ENCODE measurements around the gene FLAD1. TPM values are rescaled to one million over a fixed set of nuclear protein-coding genes. Genes with fewer than 3 reads are reported as not detected.

The FLAD1 gene
- total and polyA plus RNA-seq, 2 experiments from 2014 or later = 74.5 to 75.0 TPM

- TF ChIP-seq JUNB (IDR thresholded peaks at IDR 0.05; ENCODE audit: unreplicated experiment) (no peak), ZNF114 (CRISPR knock-in tag; IDR thresholded peaks at IDR 0.05) (no peak), NANOG (IDR thresholded peaks at IDR 0.05; ENCODE audit: borderline replicate concordance) (no peak), CREB1 (CRISPR knock-in tag; IDR thresholded peaks at IDR 0.05; ENCODE audit: low read depth) (no peak), EZH2 (IDR thresholded peaks at IDR 0.05; ENCODE audit: low read depth, unreplicated experiment) (no peak), STAT1 (IDR thresholded peaks at IDR 0.05; ENCODE audit: unreplicated experiment) (no peak), CTCF (conservative IDR thresholded peaks at IDR 0.05; ENCODE audit: low read depth in 2 of 2) (no peak), EZH2phosphoT487 (IDR thresholded peaks at IDR 0.05; ENCODE audit: unreplicated experiment) (no peak), POLR2AphosphoS5 (IDR thresholded peaks at IDR 0.05; ENCODE audit: low read depth) (no peak)
These were observed 26.0 kb upstream of the FLAD1 start (continued) for GRCh38 chr1:154957091-154957657.

- H3K36me3 ChIP-seq (ENCODE audit: insufficient read depth) = 0 out of 2 replicates have a peak, but pooled peaks cover 2% of the 10 kb centered on the region
- H3K27me3 ChIP-seq (ENCODE audit: insufficient read depth) = no peaks in the 10 kb centered on the region
- Mint-ChIP-seq H3K4me1 (peaks cover 66% of the 10 kb centered on the region), H3K36me3 (ENCODE audit: low read depth) (peaks cover 33% of the 10 kb centered on the region), H3K27ac (no peak overlapping the region), H3K4me3 (no peak overlapping the region; the same call in 2 of the 3 replicates), H3K9me3 (no peaks in the 10 kb centered on the region), H3K27me3 (ENCODE audit: insufficient read depth, low read depth, poor library complexity) (peaks cover 37% of the 10 kb centered on the region)
- H3F3A ChIP-seq (replicated peaks; ENCODE audit: low read depth) = peaks cover 34% of the 10 kb centered on the region
- no peak overlapping the region for H3K4me3 ChIP-seq
- peaks cover 13% of the 10 kb centered on the region for H3K79me2 ChIP-seq (replicated peaks; ENCODE audit: insufficient read depth)
- no peak overlapping the region for H3K27ac ChIP-seq (ENCODE audit: low read depth)
- no peak overlapping the region for H2AFZ ChIP-seq
- no peaks in the 10 kb centered on the region for H3K9me2 ChIP-seq (ENCODE audit: insufficient read depth)
- H4K20me1 ChIP-seq (replicated peaks; ENCODE audit: insufficient read depth) = peaks cover 19% of the 10 kb centered on the region
- no peak for DNase-seq (ENCODE audit: low spot score)
- H3K4me2 ChIP-seq = no peak overlapping the region
- ATAC-seq = no peak
- peaks cover 45% of the 10 kb centered on the region for H3K4me1 ChIP-seq (ENCODE audit: insufficient read depth)
- no peak for TF ChIP-seq ETS1 (IDR thresholded peaks at IDR 0.05)
These were observed 25.1 kb upstream of the FLAD1 start for GRCh38 chr1:154958036-154958435.

GRCh38 chr1:154958681-154959425 lies 24.3 kb upstream of the FLAD1 start:
- Mint-ChIP-seq H3K36me3 (ENCODE audit: low read depth) (peaks cover 41% of the 10 kb centered on the region), H3K4me3 (0 out of 3 replicates have a peak overlapping the region, but pooled peaks have one; percentile 9), H3K27me3 (ENCODE audit: insufficient read depth, low read depth, poor library complexity) (peaks cover 33% of the 10 kb centered on the region), H3K4me1 (peaks cover 68% of the 10 kb centered on the region), H3K9me3 (no peaks in the 10 kb centered on the region), H3K27ac (no peak overlapping the region)
- H3K9me2 ChIP-seq (ENCODE audit: insufficient read depth) = no peaks in the 10 kb centered on the region
- no peaks in the 10 kb centered on the region for H3K27me3 ChIP-seq (ENCODE audit: insufficient read depth)
- H3K79me2 ChIP-seq (replicated peaks; ENCODE audit: insufficient read depth) = peaks cover 13% of the 10 kb centered on the region
- no peak overlapping the region for H3K4me2 ChIP-seq
- H3K4me1 ChIP-seq (ENCODE audit: insufficient read depth) = peaks cover 50% of the 10 kb centered on the region
- H3F3A ChIP-seq (replicated peaks; ENCODE audit: low read depth) = peaks cover 43% of the 10 kb centered on the region
- no peak for TF ChIP-seq JUNB (IDR thresholded peaks at IDR 0.05; ENCODE audit: unreplicated experiment)
- no peak for TF ChIP-seq CTCF (conservative IDR thresholded peaks at IDR 0.05; ENCODE audit: low read depth in 2 of 2)
- no peak for TF ChIP-seq ZNF331 (CRISPR knock-in tag; IDR thresholded peaks at IDR 0.05; ENCODE audit: low read depth)
- TF ChIP-seq ZNF114 (CRISPR knock-in tag; IDR thresholded peaks at IDR 0.05) = no peak
- TF ChIP-seq EZH2 (IDR thresholded peaks at IDR 0.05; ENCODE audit: low read depth, unreplicated experiment) = no peak
- TF ChIP-seq STAT1 (IDR thresholded peaks at IDR 0.05; ENCODE audit: unreplicated experiment) = no peak
- TF ChIP-seq REST (IDR thresholded peaks at IDR 0.05; ENCODE audit: unreplicated experiment) = no peak
- TF ChIP-seq CREB1 (CRISPR knock-in tag; IDR thresholded peaks at IDR 0.05; ENCODE audit: low read depth) = no peak
- no peak for TF ChIP-seq POLR2AphosphoS5 (IDR thresholded peaks at IDR 0.05; ENCODE audit: low read depth)
- H3K27ac ChIP-seq (ENCODE audit: low read depth) = no peak overlapping the region
- DNase-seq (ENCODE audit: low spot score) (no peak), ATAC-seq (no peak)
- no peak overlapping the region for H3K4me3 ChIP-seq
- peaks cover 10% of the 10 kb centered on the region; the same call in 1 of the 2 replicates for H3K36me3 ChIP-seq (ENCODE audit: insufficient read depth)
- H2AFZ ChIP-seq = no peak overlapping the region
- H4K20me1 ChIP-seq (replicated peaks; ENCODE audit: insufficient read depth) = peaks cover 22% of the 10 kb centered on the region

Measured in GM23338 (cell line).